HepG2 (cell line): Measurements from ENCODE around the gene CSMD2. TPM values are rescaled to one million over a fixed set of nuclear protein-coding genes. Genes with fewer than 3 reads are reported as not detected.
A peak's percentile ranks its signal among the peaks of the same experiment; 100 is the strongest.

Experiments used
- ATAC-seq: fragments of 200-7000 bp; cut with Tn5 transposase; 3 replicates; pipeline ENCODE4 v1.9.1; 2020; ENCODE audit warnings: mild to moderate bottlenecking, moderate library complexity
- BruUV-seq: library from RNA; stranded (reverse); fragments of 400-500 nt; replicated peaks from 2 replicates; lab custom pipeline; 2021; lab: Mats Ljungman, UMichigan
- CTCF ChIA-PET: fragments of 300-600 bp; formaldehyde crosslinking; extraction: SDS; loops from one replicate; lab custom pipeline; 2021; ENCODE audit warnings: low total read pairs, inconsistent platforms, low intra/inter-chr PET ratio; lab: Yijun Ruan, JAX
- POLR2A ChIA-PET: fragments of 350-600 bp; sonication (Branson Sonifier 250); formaldehyde crosslinking; loops from one replicate; lab custom pipeline; 2020; ENCODE audit warnings: antibody characterized with exemption, inconsistent platforms; lab: Yijun Ruan, JAX
- DNase-seq: peaks from one replicate; pipeline ENCODE4 v3.0.0-alpha.2; 2015; ENCODE audit warnings: low spot score
- FAIRE-seq: peaks from 3 replicates; lab custom pipeline; 2011; peaks lifted over from hg19 to GRCh38; lab: Jason Lieb, UNC
- H2AFZ ChIP-seq: one replicate; pipeline ENCODE4 v1.6.1; 2011; ENCODE audit warnings: low read length, inconsistent platforms
- H3K27ac ChIP-seq: fragments of 300-600 bp; 3 replicates; pipeline ENCODE4 v1.8.0; 2011; ENCODE audit warnings: mixed run types, mild to moderate bottlenecking, mixed read lengths, low read length, inconsistent platforms; ENCODE audit not compliant: insufficient read depth; ENCODE audit errors: extremely low read length
- H3K27me3 ChIP-seq, 2 experiments: fragments of 200-600 bp in 1 of 2; 2 replicates in 1 of 2; 3 replicates in 1 of 2; pipeline versions ENCODE4 v1.6.0 to v1.8.0; 2011; ENCODE audit warnings: low read length in 2 of 2, mild to moderate bottlenecking in 2 of 2, moderate library complexity in 2 of 2, inconsistent platforms in 1 of 2; ENCODE audit not compliant: insufficient read depth in 2 of 2, control insufficient read depth in 1 of 2
- H3K36me3 ChIP-seq, 2 experiments: fragments of 200-600 bp in 1 of 2; replicated peaks in 1 of 2; 2 replicates in 1 of 2; 3 replicates in 1 of 2; pipeline versions ENCODE4 v1.5.1 to v1.8.0; 2011; ENCODE audit warnings: low read length in 2 of 2, inconsistent platforms in 1 of 2; ENCODE audit not compliant: insufficient read depth in 2 of 2, control insufficient read depth in 1 of 2
- H3K4me1 ChIP-seq: 2 replicates; pipeline ENCODE4 v1.5.1; 2012; ENCODE audit warnings: low read length, inconsistent platforms; ENCODE audit not compliant: insufficient read depth
- H3K4me2 ChIP-seq: 2 replicates; pipeline ENCODE4 v1.6.0; 2011; ENCODE audit warnings: low read depth, low read length, inconsistent platforms
- H3K4me3 ChIP-seq, 3 experiments: fragments of 200-600 bp in 1 of 3; sonication (generic), shearing (Covaris generic) in 1 of 3; replicated peaks in 1 of 3; 2 replicates each; pipeline ENCODE4 v1.5.1; 2011 to 2016; ENCODE audit warnings: low read length in 3 of 3, inconsistent platforms in 2 of 3, low read depth in 2 of 3, mild to moderate bottlenecking in 2 of 3, control low read depth in 1 of 3, mixed read lengths in 1 of 3; ENCODE audit not compliant: insufficient read depth in 1 of 3
- H3K79me2 ChIP-seq: one replicate; pipeline ENCODE4 v1.6.1; 2011; ENCODE audit warnings: low read length, inconsistent platforms; ENCODE audit not compliant: insufficient read depth
- H3K9ac ChIP-seq: 2 replicates; pipeline ENCODE4 v1.6.0; 2011; ENCODE audit warnings: mild to moderate bottlenecking, low read depth, low read length, inconsistent platforms; ENCODE audit not compliant: insufficient read depth
- H3K9me3 ChIP-seq: 2 replicates; pipeline ENCODE4 v1.5.1; 2012; ENCODE audit warnings: mild to moderate bottlenecking, low read length
- H4K20me1 ChIP-seq: 2 replicates; pipeline ENCODE4 v1.6.0; 2011; ENCODE audit warnings: inconsistent platforms, mild to moderate bottlenecking, low read length, moderate library complexity; ENCODE audit not compliant: insufficient read depth
- EEA1 ChIP-seq: sonication (generic); formaldehyde crosslinking; IDR thresholded peaks from 2 replicates; pipeline ENCODE4 v1.5.1; 2020; ENCODE audit warnings: mild to moderate bottlenecking, missing genetic modification reagents, borderline replicate concordance
- EZH2 ChIP-seq: conservative IDR thresholded peaks from 2 replicates; pipeline ENCODE4 v1.6.1; 2012; ENCODE audit warnings: mild to moderate bottlenecking, low read depth, low read length, moderate library complexity
- KDM3A ChIP-seq: IDR thresholded peaks from 2 replicates; pipeline ENCODE4 v1.6.1; 2018; ENCODE audit warnings: low read depth, missing compliant biosample characterization
- NFKB2 ChIP-seq: sonication (generic); formaldehyde crosslinking; IDR thresholded peaks from 2 replicates; pipeline ENCODE4 v1.4.0; 2020; ENCODE audit warnings: missing genetic modification reagents, borderline replicate concordance
- SETDB1 ChIP-seq: sonication (generic); formaldehyde crosslinking; IDR thresholded peaks from 2 replicates; pipeline ENCODE4 v1.5.1; 2020; ENCODE audit warnings: missing genetic modification reagents, mild to moderate bottlenecking, borderline replicate concordance
- ZFY ChIP-seq: sonication (generic); formaldehyde crosslinking; IDR thresholded peaks from 2 replicates; pipeline ENCODE4 v1.4.0; 2020; ENCODE audit warnings: missing genetic modification reagents
- ZNF180 ChIP-seq: sonication (generic); formaldehyde crosslinking; IDR thresholded peaks from 2 replicates; pipeline ENCODE4 v1.4.0; 2020; ENCODE audit warnings: low read depth, missing genetic modification reagents, borderline replicate concordance
- ZNF530 ChIP-seq: sonication (generic); formaldehyde crosslinking; IDR thresholded peaks from 2 replicates; pipeline ENCODE4 v1.5.0; 2020; ENCODE audit warnings: low read depth, mild to moderate bottlenecking, missing genetic modification reagents
- ZNF567 ChIP-seq: sonication (generic); formaldehyde crosslinking; IDR thresholded peaks from 2 replicates; pipeline ENCODE4 v1.8.1; 2023; ENCODE audit warnings: mild to moderate bottlenecking, missing genetic modification reagents, borderline replicate concordance
- ZNF605 ChIP-seq: sonication (generic); formaldehyde crosslinking; IDR thresholded peaks from 2 replicates; pipeline ENCODE4 v1.8.0; 2022; ENCODE audit warnings: mild to moderate bottlenecking, missing genetic modification reagents
- ZNF615 ChIP-seq: sonication (generic); formaldehyde crosslinking; IDR thresholded peaks from 2 replicates; pipeline ENCODE4 v1.5.0; 2020; ENCODE audit warnings: mild to moderate bottlenecking, missing genetic modification reagents, borderline replicate concordance
- WGBS: methylation state at CpG from one replicate; pipeline ENCODE4 v1.1.6; 2017; ENCODE audit warnings: low lambda C conversion rate; 5-methylcytosine and 5-hydroxymethylcytosine counted together
- in situ Hi-C: cut with HindIII; loops from 2 replicates; pipeline ENCODE4 v1.10.0; 2017; ENCODE audit warnings: low pct_unique_long_range_greater_than_20kb; ENCODE audit not compliant: extremely low pct_ligation_motif_present
- intact Hi-C: fragments of 100-400 bp; cut with micrococcal nuclease; formaldehyde crosslinking; loops from one replicate; pipeline ENCODE4 v1.10.0; 2022; ENCODE audit not compliant: unreplicated experiment
- polyA plus RNA-seq, 8 experiments: library from polyadenylated mRNA; depleted of rRNA in 3 of 8; stranded (reverse) in 7 of 8; unstranded in 1 of 8; fragments of >200 nt; fragmentation: Illumina TruSeq in 4 of 8; extraction: Trizol in 4 of 8; gene quantifications; 2 replicates each; pipeline versions ENCODE4 v1.2.1 to v1.2.3, GENCODE V29; 2011 to 2016; ENCODE audit warnings: low read depth in 4 of 8, missing spikeins in 1 of 8, mixed read lengths in 1 of 8; ENCODE audit not compliant: insufficient read depth in 1 of 8
- total RNA-seq, 5 experiments: library from RNA; depleted of rRNA; stranded (reverse); fragments of >200 nt; fragmentation: Illumina TruSeq; extraction: Trizol; gene quantifications; 2 replicates each; pipeline ENCODE4 v1.2.3, GENCODE V29; 2016; ENCODE audit warnings: low read depth in 1 of 5
- TF ChIP-seq, protein P1 (sequence below): sonication (generic); formaldehyde crosslinking; conservative IDR thresholded peaks from 2 replicates; pipeline ENCODE4 v1.4.0; 2020; ENCODE audit warnings: missing genetic modification reagents
- TF ChIP-seq, protein P2 (sequence below): IDR thresholded peaks from 2 replicates; pipeline ENCODE4 v1.6.1; 2016

Gene CSMD2
- total and polyA plus RNA-seq, 2 of the 13 experiments (the other 11 are each of a cell fraction or from before 2014, with no cell fraction given) = not detected

DNA sequence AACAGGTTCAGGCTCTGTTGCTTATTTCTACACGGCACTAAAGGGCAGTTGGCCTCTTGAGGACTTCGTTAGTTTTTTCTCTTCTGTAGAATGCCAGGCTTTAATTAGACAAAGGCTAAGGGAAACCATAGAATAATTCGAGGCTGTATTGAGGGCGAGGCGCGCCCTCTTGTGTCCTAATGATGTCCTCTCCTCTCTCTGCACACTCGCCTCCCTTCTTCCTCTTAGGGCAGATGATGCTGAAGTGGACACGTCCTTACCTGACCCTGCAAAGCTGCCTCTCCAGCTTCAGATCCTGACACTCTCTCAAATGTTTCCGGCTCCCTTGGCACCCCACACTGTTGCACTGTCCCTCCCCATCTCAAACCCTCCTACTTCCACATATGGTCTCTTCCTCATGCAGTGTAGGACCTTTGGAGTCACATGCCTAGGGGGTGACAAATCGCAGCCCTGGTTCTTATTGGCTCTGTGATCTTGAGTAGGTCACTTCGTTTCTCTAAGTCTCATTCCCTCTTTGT is 694.5 kb downstream of the CSMD2 start (continued):
- TF ChIP-seq ZNF567 (CRISPR knock-in tag) (no peak), KDM3A (CRISPR knock-in tag) (peak; percentile 38; the same call in 1 of the 2 replicates), EZH2 (no peak), ZNF530 (no peak), NFKB2 (CRISPR knock-in tag) (no peak)

DNA sequence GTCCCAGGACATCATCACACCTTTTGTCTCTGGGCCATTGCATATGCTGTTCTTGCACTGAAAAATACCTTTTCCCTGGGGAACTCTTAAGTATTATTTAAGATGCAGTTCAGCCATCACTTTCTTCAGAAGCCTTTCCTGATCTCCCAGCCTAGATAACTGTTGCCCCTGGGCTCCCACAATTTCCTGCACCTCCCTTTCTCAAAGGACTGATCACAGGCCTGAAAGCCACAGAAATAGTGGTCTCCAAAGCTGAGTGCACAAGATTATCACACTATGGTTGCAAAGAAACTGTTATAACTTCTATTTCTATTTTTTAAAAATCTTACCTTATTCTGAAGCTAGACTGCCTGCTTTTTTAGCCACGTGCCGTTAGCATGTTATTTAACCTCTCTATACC is 695.3 kb downstream of the CSMD2 start:
- in situ Hi-C loops (loop anchor here (10.0 kb wide), 1 partner anchor 95 kb away; no protein-coding TSS in a partner anchor), intact Hi-C loops (loop anchor here (2.0 to 5.0 kb wide), 2 partner anchors 175 to 342 kb away; no protein-coding TSS in a partner anchor)
- H3K4me3 ChIP-seq = no peak overlapping the region
- DNase-seq (no peak), FAIRE-seq (no peak), ATAC-seq (no peak)
- H3K27me3 ChIP-seq = peaks cover 0 to 9% of the 10 kb centered on the region in 2 experiments; a peak in 2 of 5 replicates
- TF ChIP-seq ZNF605 = no peak
- WGBS = 48% methylated on average over 2 of the region's 2 CpGs
- no peak overlapping the region for H2AFZ ChIP-seq
- no peaks in the 10 kb centered on the region for H4K20me1 ChIP-seq
- H3K4me1 ChIP-seq = peaks cover 29% of the 10 kb centered on the region
- POLR2A ChIA-PET = no interaction called here
- no peak overlapping the region for H3K27ac ChIP-seq
- H3K4me2 ChIP-seq = no peak overlapping the region
- BruUV-seq = no TSS peak
- CTCF ChIA-PET = interaction anchor here (1.7 kb wide), 1 partner anchor 174 kb away, joined by 8 read pairs; no protein-coding TSS in a partner anchor
- peaks cover 4% of the 10 kb centered on the region for H3K79me2 ChIP-seq
- no peak overlapping the region for H3K9ac ChIP-seq
- no peaks in the 10 kb centered on the region for H3K36me3 ChIP-seq
- H3K9me3 ChIP-seq = no peaks in the 10 kb centered on the region

DNA sequence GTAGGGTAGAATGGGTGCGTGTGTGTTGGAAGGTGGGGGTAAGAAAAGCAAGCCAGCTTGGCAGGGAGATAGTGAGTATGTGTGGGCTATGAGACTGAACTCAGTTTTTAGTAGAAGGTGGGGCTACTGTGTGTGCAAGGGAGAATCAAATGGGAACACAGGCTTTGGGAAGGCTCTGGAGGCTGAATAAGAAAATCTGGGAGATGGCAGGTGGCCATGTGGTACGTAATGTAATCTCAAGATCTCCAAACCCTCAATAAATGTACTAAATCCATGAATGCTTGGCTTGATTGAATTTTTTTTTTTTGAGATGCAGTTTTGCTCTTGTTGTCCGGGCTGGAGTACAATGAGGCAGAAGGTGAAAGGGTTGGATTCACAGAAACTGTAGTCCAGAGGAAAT is 696.1 kb downstream of the CSMD2 start:
- POLR2A ChIA-PET = no interaction called here
- no peak for FAIRE-seq
- no peak for TF ChIP-seq ZNF615 (CRISPR knock-in tag)
- no peak for TF ChIP-seq EEA1
- TF ChIP-seq ZNF180 = no peak
- TF ChIP-seq, protein P1, sequence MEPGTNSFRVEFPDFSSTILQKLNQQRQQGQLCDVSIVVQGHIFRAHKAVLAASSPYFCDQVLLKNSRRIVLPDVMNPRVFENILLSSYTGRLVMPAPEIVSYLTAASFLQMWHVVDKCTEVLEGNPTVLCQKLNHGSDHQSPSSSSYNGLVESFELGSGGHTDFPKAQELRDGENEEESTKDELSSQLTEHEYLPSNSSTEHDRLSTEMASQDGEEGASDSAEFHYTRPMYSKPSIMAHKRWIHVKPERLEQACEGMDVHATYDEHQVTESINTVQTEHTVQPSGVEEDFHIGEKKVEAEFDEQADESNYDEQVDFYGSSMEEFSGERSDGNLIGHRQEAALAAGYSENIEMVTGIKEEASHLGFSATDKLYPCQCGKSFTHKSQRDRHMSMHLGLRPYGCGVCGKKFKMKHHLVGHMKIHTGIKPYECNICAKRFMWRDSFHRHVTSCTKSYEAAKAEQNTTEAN (CRISPR knock-in tag) = no peak
- no peak for TF ChIP-seq SETDB1
- no peak for TF ChIP-seq ZFY (CRISPR knock-in tag)
- TF ChIP-seq, protein P2, sequence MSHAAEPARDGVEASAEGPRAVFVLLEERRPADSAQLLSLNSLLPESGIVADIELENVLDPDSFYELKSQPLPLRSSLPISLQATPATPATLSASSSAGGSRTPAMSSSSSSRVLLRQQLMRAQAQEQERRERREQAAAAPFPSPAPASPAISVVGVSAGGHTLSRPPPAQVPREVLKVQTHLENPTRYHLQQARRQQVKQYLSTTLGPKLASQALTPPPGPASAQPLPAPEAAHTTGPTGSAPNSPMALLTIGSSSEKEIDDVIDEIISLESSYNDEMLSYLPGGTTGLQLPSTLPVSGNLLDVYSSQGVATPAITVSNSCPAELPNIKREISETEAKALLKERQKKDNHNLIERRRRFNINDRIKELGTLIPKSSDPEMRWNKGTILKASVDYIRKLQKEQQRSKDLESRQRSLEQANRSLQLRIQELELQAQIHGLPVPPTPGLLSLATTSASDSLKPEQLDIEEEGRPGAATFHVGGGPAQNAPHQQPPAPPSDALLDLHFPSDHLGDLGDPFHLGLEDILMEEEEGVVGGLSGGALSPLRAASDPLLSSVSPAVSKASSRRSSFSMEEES (CRISPR knock-in tag) = no peak

More for the DNA sequence above, 696.1 kb downstream of the CSMD2 start:
- in situ Hi-C loops = loop anchor here (10.0 kb wide), 1 partner anchor 94 kb away; no protein-coding TSS in a partner anchor
- H3K36me3 ChIP-seq = no peaks in the 10 kb centered on the region
- no peak overlapping the region for H2AFZ ChIP-seq
- H3K27me3 ChIP-seq = peaks cover 0 to 9% of the 10 kb centered on the region in 2 experiments; a peak in 2 of 5 replicates
- intact Hi-C loops = no loop called here
- WGBS = 16% methylated on average over 3 of the region's 3 CpGs
- ATAC-seq = no peak
- no peaks in the 10 kb centered on the region for H3K9me3 ChIP-seq
- no peaks in the 10 kb centered on the region for H4K20me1 ChIP-seq
- no peak overlapping the region for H3K4me2 ChIP-seq
- no TSS peak for BruUV-seq
- no peak overlapping the region for H3K9ac ChIP-seq
- no peak overlapping the region for H3K4me3 ChIP-seq
- CTCF ChIA-PET = no interaction called here
- peaks cover 4% of the 10 kb centered on the region for H3K79me2 ChIP-seq
- peaks cover 26% of the 10 kb centered on the region for H3K4me1 ChIP-seq
- H3K27ac ChIP-seq = no peak overlapping the region
- DNase-seq = no peak
